ENCODE measurements around the gene LTV1. TPM values are rescaled to one million over a fixed set of nuclear protein-coding genes. Genes with fewer than 3 reads are reported as not detected.

Gene LTV1
- total and polyA plus RNA-seq, 2 donors (not counting 1 experiment from before 2014, with no cell fraction given) = 7.8 to 27.3 TPM

DNA sequence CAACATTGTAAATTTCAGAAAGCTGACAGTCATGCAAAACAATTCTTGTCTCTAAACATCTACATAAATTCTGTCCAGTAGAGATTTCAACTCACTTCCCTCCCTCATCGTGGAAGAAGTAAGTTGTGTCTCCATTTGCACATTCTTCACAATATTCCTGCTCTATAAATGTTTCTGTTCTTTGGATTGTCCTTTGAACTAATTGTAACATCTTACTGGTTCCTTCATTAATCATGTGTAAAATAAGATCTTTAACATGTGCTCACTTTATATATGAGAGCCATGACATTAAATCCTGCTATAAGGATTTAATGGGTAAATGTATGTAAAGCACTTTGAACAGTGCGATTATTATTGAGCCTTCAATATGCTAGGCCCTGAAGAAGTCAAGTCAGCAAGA, 7.0 kb upstream of the LTV1 start:
- ChIA-PET CTCF (no interaction called here), POLR2A (no interaction called here)
- Histone ChIP-seq H3K36me3 (replicated peaks in 1 of 2; ENCODE audit: control extremely low read depth in 1 of 2, control insufficient read depth in 1 of 2, extremely low read depth in 1 of 2, insufficient read depth in 2 of 2, low read length in 1 of 2) (no peaks in the 10 kb centered on the region), H3K9ac (ENCODE audit: low read length) (no peak overlapping the region), H4K20me1 (ENCODE audit: control insufficient read depth, insufficient read depth, low read length, poor library complexity, severe bottlenecking) (no peaks in the 10 kb centered on the region), H3K79me2 (ENCODE audit: control insufficient read depth, insufficient read depth, low read length) (no peaks in the 10 kb centered on the region), H3K27me3 (replicated peaks in 1 of 4; ENCODE audit: control extremely low read depth in 1 of 4, control insufficient read depth in 3 of 4, insufficient read depth in 4 of 4, low read length in 3 of 4) (peaks cover 0 to 6% (median 0%) of the 10 kb centered on the region in 4 experiments), H3K9me3 (ENCODE audit: control extremely low read depth in 1 of 3, control insufficient read depth in 2 of 3, insufficient read depth in 1 of 3, low read length in 2 of 3) (no peaks in the 10 kb centered on the region), H3K4me1 (ENCODE audit: control insufficient read depth in 2 of 2, insufficient read depth in 2 of 2, low read length in 2 of 2) (no peaks in the 10 kb centered on the region), H2AFZ (ENCODE audit: insufficient read depth, low read depth, low read length, poor library complexity, severe bottlenecking) (no peak overlapping the region), H3K4me3 (ENCODE audit: control extremely low read depth in 1 of 5, extremely low read depth in 1 of 5, insufficient read depth in 1 of 5, low read depth in 2 of 5, low read length in 4 of 5) (no peak overlapping the region), H3K4me2 (replicated peaks; ENCODE audit: low read depth, low read length, poor library complexity, severe bottlenecking) (no peak overlapping the region), H3K27ac (ENCODE audit: low read length in 2 of 2) (no peak overlapping the region)
- H3K27ac Mint-ChIP-seq = no peak overlapping the region
- peaks cover 14% of the 10 kb centered on the region for H3K27me3 Mint-ChIP-seq
- WGBS (ENCODE audit: insufficient coverage) = no CpG with 5 or more reads among the region's 2 CpGs
- no peak overlapping the region for H3K4me3 Mint-ChIP-seq
- no peaks in the 10 kb centered on the region for H3K4me1 Mint-ChIP-seq
- no peaks in the 10 kb centered on the region for H3K9me3 Mint-ChIP-seq (ENCODE audit: insufficient read depth)
- DNase-seq (no peak), ATAC-seq (ENCODE audit: low read depth) (no peak)
- TF ChIP-seq, protein P1, sequence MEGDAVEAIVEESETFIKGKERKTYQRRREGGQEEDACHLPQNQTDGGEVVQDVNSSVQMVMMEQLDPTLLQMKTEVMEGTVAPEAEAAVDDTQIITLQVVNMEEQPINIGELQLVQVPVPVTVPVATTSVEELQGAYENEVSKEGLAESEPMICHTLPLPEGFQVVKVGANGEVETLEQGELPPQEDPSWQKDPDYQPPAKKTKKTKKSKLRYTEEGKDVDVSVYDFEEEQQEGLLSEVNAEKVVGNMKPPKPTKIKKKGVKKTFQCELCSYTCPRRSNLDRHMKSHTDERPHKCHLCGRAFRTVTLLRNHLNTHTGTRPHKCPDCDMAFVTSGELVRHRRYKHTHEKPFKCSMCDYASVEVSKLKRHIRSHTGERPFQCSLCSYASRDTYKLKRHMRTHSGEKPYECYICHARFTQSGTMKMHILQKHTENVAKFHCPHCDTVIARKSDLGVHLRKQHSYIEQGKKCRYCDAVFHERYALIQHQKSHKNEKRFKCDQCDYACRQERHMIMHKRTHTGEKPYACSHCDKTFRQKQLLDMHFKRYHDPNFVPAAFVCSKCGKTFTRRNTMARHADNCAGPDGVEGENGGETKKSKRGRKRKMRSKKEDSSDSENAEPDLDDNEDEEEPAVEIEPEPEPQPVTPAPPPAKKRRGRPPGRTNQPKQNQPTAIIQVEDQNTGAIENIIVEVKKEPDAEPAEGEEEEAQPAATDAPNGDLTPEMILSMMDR (IDR thresholded peaks at IDR 0.05) = no peak
- no peak for TF ChIP-seq EZH2 (IDR thresholded peaks at IDR 0.05; ENCODE audit: borderline replicate concordance, insufficient read depth, low read depth, low read length, poor library complexity, severe bottlenecking)
- intact Hi-C loops (cut with micrococcal nuclease) = no loop called here

DNA sequence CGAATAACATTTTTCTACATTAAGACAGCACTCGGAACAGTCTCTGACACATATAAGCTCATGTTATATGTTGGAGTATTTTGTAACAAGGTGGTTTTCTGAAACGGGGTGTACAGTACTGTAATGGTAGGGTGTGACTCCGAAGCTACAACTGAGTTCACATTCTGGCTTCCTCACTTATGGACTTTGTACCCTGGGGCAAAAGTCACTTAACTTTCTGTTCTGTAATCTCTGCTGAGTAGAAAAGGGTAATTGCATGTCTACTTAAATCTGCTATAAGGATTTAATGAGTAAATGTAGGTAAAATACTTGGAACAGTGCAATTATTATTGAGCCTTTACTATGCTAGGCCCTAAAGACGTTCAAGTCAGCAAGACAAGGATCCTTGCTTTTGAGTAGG, 4.7 kb upstream of the LTV1 start:
- Histone ChIP-seq H3K27me3 (replicated peaks in 1 of 4; ENCODE audit: control extremely low read depth in 1 of 4, control insufficient read depth in 3 of 4, insufficient read depth in 4 of 4, low read length in 3 of 4) (peaks cover 0 to 6% (median 0%) of the 10 kb centered on the region in 4 experiments), H3K36me3 (replicated peaks in 1 of 2; ENCODE audit: control extremely low read depth in 1 of 2, control insufficient read depth in 1 of 2, extremely low read depth in 1 of 2, insufficient read depth in 2 of 2, low read length in 1 of 2) (no peaks in the 10 kb centered on the region), H3K4me2 (replicated peaks; ENCODE audit: low read depth, low read length, poor library complexity, severe bottlenecking) (no peak overlapping the region), H3K9ac (ENCODE audit: low read length) (no peak overlapping the region), H4K20me1 (ENCODE audit: control insufficient read depth, insufficient read depth, low read length, poor library complexity, severe bottlenecking) (no peaks in the 10 kb centered on the region), H3K4me3 (ENCODE audit: control extremely low read depth in 1 of 5, extremely low read depth in 1 of 5, insufficient read depth in 1 of 5, low read depth in 2 of 5, low read length in 4 of 5) (no peak overlapping the region), H3K4me1 (ENCODE audit: control insufficient read depth in 2 of 2, insufficient read depth in 2 of 2, low read length in 2 of 2) (peaks cover 4 to 6% of the 10 kb centered on the region in 2 donors), H2AFZ (ENCODE audit: insufficient read depth, low read depth, low read length, poor library complexity, severe bottlenecking) (no peak overlapping the region), H3K9me3 (ENCODE audit: control extremely low read depth in 1 of 3, control insufficient read depth in 2 of 3, insufficient read depth in 1 of 3, low read length in 2 of 3) (no peaks in the 10 kb centered on the region), H3K79me2 (ENCODE audit: control insufficient read depth, insufficient read depth, low read length) (peaks cover 5% of the 10 kb centered on the region), H3K27ac (ENCODE audit: low read length in 2 of 2) (no peak overlapping the region)
- CTCF ChIA-PET = no interaction called here
- 71% methylated on average over 1 of the region's 5 CpGs for WGBS (ENCODE audit: insufficient coverage)
- intact Hi-C loops (cut with micrococcal nuclease) = no loop called here
- H3K4me3 Mint-ChIP-seq = no peak overlapping the region
- TF ChIP-seq EZH2 (IDR thresholded peaks at IDR 0.05; ENCODE audit: borderline replicate concordance, insufficient read depth, low read depth, low read length, poor library complexity, severe bottlenecking) = no peak
- TF ChIP-seq, protein P1 (IDR thresholded peaks at IDR 0.05) = no peak
- H3K4me1 Mint-ChIP-seq = peaks cover 6% of the 10 kb centered on the region
- ATAC-seq (ENCODE audit: low read depth) (no peak), DNase-seq (no peak)
- no peaks in the 10 kb centered on the region for H3K9me3 Mint-ChIP-seq (ENCODE audit: insufficient read depth)
- H3K27ac Mint-ChIP-seq = no peak overlapping the region
- H3K27me3 Mint-ChIP-seq = peaks cover 14% of the 10 kb centered on the region
- POLR2A ChIA-PET = no interaction called here

Data from B cell (primary cell).